Dedifferentiated amniotic fluid mesenchymal stem cell (primary cell): ENCODE measurements around the gene ME1.
"Not testable (repeated sequence)": the region's sequence is repeated elsewhere in the genome, so short reads cannot be mapped to it uniquely, and the experiment has no call there.

ENCODE experiments used
- DNase-seq: peaks from one replicate; pipeline ENCODE4 v3.0.0-alpha.2; 2016; ENCODE audit errors: extremely low spot score

Gene ME1

DNA sequence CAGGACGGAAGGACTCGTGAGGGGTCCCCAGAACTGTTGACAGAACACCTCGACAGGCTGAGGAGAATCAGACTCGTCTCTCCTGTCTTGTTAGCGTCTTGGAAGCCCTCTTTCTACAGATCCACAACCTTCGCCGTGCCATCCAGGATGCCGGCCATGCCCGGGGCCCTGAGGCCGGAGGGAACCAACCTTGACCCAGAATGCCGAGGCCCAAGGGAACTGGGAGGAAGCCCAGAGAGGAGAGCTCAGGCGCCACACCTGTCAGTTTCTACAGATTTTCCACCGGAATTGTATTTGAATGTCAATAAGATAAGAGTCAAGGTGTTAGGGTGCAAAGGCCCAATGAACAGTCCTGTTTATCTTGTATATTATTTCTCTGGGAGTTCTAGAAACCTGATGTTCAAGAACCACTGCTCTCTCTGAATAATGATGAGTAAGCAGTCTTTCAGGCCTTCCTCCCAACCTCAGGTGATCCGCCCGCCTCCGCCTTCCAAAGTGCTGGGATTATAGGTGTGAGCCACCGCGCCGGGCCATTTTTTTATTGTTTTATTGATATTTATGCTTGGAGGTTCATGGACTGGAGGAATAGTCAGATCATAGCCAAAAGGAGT is 799 bp upstream of the ME1 start:
- no peak for DNase-seq

DNA sequence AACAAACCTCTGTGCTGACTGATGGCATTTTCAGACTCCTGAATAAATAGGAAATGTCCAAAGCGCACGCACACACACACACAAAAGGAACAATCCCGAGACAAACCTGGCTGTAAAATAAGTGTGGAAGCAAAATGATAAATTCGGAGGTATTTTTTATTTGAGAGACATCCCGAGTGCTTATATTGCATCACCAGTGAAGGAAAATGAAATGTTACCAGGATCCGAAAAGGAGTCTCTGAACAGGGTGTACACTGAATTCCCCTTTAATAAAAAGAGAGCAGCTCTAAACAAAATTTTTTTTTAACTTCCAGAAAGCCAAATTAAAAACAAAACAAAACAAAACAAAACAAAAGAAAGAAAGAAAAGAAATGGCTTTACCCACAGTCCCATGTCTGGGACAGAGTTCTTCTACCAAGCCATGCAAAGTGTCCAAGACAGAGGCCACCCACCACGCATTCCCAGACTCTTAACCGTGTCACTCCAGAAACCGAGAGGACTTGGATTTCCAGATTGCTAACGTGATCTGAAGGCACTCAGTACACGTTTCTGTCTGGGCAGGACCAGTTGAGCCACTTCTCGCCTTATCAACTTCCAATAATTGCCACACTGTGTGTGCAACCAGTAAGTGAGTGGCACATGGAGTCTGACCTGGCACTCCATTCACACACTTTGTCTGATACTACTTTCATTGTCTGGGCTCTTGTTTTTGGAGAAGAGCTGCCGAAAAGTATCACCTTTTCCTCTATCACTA is 817 bp downstream of the ME1 start:
- DNase-seq = peak; percentile 38

DNA sequence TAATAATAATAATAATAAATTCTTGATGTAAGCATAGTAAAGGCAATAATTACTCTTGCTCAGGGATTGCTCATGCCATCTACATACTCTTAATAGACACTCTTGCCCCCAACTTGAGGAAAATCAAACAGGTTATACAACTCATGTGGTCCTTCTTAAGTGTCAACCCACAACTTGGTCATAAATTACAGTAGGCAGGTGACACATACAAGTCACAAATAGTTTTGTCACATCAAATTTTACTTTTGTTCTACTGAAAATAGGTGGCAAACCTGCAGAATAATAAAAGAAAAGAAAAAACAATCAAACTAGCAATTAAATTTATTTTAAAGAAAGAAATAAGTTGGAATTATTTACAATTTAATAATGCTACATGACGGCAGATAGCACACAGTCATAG is 1.6 kb downstream of the ME1 start:
- DNase-seq = no peak

DNA sequence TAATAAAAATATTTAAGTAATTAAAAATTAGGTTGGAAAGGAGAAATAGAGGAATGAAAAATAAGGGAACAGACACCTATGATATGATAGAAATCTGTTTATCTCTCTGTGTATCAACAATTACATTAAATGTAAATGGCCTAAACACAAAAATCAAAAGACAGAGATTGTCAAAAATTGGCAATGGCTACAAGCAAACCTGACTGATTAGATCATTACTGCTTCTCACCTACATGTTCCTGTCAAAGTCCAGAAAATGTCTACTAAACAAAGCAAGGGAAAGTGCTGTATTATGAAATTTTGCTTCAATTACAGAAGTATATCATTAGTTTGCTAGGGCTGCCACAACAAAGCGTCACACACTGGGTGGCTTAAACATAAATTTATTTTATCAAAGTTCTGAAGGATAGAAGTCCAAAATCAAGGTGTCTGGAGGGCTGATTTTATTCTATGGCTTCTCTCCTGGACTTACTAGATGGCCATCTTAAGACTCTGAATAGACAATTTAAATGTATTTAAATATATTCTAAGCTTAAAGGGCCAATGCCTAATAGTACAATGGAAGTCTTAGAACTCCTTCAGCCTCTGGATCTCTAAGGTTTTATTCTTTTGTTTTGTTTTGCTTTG is 6.3 kb downstream of the ME1 start:
- no peak for DNase-seq

DNA sequence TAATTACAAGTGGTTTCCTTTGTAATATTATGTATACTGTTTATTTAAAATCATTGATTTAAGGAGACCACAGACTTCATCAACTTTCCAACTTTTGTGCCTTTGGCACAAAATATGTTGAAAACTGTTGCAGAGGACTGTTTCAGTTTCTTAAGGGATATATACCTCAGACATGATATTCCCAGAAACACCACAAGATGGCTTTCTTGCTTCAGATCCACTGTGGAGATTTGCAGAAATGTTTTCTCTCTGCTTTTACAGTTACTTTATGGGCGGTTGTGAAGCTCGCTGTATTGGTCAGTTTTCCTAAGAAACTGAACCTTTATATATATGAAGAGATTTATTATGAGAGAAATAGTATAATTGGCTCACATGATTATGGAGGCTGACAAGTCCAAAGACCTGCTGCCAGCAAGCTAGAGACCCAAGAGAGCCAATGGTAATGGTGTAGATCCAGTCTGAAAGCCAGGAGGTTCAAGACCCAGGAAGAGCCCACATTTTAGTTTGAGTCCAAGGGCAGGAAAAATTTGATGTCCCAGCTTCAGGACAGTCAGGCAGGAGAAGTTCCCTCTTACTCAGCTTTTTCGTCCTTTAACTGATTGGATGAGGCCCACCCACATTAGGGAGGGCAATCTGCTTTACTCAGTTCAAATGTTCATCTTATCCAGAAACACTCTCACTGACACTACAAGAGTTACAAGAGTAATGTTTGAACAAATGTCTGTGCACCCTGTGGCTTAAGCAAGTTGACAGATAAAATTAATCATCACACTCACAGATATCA is 12.8 kb downstream of the ME1 start:
- DNase-seq = peak; percentile 73

DNA sequence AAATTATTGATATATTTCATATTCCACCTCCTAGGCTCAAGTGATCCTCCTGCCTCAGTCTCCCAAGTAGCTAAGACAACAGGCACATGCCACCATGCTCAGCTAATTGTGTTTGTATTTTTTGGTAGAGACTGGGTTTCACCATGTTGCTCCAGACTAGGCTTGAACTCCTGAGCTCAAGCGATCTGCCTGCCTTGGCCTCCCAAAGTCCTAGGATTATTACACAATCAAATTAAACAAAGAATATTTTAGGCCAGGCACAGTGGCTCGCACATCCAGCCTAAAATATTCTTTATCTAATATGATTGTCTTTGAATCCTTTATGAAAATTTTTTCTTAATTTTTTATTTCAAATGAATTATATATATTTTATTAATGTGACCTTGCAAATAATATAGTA is 17.8 kb downstream of the ME1 start:
- no peak for DNase-seq

DNA sequence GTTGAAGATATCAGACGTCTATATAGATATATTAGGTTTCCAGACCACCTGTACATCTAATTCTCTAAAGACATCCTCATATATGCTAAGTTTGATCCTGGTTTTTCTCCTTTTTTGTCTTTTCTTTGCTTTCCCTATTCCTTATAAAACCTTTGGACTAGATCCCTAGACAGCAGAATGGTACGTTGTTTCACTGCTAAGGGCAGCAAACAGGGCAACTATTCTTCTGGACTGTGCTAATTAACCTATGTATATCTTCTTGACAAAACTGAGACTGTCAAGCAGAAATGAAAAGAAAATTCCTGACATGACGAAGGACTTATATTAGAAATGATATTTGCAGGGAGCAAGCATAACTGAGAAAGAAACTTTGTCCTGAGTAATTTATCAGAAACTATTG is 19.1 kb downstream of the ME1 start:
- DNase-seq = no peak

DNA sequence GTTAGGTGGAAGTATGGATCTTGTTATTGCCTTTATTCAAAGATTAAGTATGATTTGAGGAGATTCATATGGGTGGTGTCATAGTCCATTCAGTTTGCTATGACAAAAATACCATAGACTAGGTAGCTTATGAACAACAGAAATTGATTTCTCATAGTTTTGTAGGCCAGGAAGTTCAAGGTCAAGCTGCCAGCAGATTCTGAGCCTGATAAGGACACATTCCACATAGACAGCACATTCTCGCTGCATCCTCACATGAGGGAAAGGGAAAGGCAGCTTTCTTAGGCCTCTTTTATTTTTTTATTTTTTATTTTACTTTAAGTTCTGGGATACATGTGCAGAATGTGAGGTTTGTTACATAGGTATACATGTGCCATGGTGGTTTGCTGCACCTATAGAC is 27.7 kb downstream of the ME1 start:
- no peak for DNase-seq

DNA sequence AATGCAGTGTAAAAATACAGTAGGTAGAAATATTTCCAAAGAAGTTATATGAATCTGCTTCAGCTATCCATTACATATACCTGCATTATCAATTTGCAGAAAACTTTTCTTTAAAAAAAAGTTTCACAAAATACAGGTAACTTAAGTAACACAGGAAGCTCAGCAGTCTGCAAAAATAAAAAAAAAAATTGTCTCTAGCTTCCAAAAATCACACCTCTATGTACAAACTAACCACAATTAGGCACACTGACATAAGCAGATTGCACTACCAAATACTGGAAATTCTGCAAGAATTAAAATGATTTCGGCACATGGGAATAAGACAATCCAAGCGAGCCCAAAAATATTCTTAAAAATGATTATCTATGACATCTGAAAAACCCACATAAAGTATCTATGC is 41.2 kb downstream of the ME1 start:
- DNase-seq = peak; percentile 2

DNA sequence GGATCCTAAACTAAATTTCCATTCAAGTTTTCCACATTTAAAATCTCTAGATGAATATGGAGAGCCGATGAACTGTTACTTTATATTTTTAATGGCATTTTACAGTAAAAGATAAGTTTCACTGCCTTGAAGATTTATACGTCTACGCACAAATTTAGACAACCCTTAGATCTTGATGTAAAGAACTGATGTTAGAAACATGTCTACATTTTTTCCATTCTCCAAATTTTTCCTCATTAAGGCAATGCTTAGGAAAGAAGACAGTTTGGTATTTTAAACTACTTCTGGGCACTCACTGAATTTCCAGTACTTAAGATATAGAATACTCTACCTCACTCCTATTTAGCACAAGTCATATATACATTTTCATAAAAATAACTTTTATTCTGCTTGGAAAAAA is 45.4 kb downstream of the ME1 start:
- DNase-seq = no peak

DNA sequence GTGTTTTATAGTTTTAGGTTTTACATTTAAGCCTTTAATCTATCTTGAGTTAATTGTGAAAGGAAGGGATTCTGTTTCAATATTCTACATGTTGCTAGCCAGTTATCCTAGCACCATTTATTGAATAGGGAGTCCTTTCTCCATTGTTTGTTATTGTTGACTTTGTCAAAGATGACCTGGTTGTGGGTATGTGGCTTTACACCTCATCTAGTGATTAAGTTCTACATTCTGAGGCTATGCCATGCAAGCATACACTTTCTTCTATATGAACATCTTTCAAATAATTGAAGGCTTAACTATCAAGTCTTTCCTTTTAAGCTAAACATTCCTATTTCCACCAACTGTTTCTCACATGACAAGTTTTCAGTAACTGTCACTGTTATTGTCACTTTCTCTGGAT is 46.1 kb downstream of the ME1 start:
- no peak for DNase-seq

DNA sequence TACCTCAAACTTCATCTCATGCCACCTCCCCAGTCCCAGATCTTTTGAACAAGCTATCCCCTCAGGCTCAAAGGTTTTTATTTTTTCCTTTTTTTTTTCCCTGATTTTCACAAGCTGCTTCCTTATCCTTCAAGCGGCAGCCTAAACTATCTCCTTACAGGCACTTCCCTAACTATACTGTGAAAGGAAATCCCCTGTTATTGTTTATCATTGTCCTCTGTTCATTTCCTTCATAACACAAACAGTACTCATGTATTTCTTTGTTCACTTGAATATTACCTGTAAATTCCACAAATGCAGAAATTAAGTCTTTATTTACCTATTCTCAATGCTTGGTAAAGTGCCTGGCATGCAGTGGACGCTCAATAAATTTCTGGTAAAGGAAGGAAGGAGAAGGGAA is 48.9 kb downstream of the ME1 start:
- DNase-seq = no peak

DNA sequence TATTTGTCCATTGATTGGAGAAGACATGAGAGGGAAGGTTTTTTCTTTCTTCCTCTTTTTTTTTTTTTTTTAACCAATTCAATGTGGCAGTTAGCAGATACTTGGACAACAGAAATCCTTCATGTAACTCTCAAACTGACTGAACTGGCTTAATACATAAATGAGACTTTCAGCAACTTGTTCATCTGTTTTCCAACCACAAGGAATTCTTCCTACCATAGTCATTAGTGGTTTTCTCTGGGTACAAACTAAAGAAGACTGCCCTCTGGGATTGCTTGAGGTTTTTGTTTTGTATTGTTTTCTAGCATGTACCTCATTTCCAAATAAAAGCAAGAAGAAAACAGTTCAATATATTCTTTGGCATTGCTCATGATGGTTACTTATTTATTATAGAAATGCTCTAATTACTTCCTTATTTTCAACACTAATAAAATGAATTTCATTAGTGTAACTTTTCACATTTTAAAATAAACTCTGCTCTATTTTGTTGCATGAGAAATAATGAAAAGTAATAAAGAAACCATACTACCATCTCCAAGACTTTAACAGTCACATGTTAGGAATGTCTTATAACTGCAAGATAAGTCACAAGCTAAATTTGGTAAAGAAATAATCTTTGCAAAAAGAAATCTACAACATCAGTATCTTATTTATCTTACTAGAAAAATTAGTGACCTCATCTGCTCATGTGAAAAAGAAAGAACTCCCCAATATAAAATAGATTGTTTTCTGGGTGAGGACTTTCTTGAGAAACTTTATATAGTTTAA is 52.0 kb downstream of the ME1 start:
- peak; percentile 39 for DNase-seq

DNA sequence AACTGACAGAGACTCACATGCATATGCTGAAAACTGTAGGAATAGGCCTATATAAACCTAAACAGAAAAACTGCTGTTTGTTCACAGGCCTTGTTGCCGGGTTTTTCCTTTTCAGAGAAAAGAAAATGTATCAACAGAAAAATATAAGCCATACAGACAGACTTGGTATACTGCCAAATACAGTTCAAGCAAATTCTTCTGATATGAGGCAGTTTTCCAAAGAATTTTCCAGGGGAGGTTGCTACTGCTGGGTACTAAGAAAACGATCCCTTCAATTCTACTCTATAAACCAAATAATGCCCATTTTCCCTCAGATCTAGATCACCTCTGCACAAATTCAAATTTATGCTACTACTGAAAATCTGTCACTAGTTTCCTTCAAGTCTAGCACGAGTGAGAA is 59.4 kb downstream of the ME1 start:
- DNase-seq = peak; percentile 88

DNA sequence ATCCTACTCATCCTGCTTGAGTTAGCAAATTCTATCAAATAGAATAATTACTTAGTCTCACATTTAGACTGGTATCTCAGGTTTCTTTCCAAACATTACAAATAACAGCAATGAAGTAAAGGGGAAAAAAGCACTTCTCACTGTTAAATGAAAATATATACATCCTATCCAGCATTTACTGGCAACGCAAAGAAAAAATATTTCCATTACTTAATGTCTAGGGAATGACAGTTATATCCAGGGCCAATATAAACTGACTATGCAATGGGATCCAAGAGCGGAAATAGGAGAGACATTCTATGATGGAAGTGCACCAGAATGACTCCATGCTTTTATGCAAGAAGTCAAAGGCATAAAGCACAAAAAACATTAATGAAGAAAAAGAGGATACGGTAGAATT is 60.3 kb downstream of the ME1 start:
- DNase-seq = no peak

DNA sequence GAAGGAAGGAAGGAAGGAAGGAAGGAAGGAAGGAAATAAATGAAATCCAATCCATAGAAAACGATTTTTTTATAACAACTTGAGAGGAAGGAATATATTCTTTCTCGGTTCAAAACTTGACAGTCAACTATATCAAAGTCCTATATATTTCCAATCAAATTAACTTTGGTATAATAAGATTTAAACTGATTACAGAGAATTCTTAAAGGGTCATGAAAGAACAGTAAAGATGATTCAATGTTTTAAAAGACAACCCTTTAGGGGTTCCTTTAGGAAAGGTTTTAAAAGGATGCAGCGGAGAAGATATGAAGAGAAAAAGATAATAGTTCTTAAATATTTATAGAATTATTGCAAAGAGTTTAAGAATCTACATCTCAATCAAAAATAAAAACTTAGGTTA is 61.2 kb downstream of the ME1 start:
- DNase-seq = no peak

DNA sequence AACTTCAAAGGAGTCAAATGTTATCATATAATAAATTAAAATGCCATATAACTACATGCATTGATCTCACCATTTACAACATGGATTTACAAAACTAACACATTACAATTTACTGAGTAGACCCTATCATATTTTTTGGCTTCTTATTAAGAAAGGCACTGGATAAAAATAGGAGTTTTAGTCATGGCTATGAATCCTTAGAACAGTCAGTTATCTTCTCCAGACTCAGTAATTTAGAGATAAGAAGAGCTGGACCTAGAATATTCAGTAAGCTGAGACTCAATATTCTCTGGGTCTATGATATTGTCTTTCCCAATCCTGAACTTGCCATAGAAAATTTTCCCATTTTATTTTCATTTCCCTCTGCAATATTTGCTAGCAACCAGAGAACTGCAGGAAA is 62.3 kb downstream of the ME1 start:
- no peak for DNase-seq

DNA sequence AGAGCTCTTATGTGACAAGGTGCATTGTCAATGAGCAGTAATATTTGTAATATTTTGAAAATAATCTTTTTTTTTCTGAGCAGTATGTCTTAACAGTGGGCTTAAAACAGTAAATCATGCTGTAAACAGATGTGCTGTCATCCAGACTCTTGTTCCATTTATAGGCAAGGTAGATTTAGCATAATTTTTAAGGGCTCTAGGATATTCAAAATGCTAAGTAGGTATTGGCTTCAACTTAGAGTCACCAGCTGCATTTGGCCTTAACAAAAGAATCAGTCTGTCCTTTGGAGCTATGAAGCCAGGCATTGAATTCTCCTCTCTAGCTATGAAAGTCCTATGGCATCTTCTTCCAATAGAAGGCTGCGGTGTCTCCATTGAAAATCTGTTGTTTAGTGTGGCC is 63.7 kb downstream of the ME1 start:
- DNase-seq = no peak

DNA sequence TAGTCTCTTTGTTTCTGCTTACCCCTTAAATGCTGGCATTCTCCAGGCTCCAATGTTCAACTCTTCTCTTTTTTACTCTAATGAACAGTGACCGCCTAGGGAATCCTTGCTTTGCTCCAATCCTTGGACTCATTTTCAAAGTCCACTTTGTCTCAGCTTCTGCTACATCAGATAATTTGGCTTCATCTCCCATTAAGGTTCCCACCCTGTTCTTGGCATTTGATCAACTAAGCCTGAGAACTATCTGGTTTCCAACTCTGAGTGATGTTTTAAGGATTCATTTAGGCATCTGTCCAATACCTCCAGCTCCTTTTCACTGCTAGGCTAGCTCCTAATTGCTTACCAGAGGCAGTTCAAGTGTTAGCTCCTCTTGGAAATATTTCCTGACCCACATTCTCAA is 64.9 kb downstream of the ME1 start:
- DNase-seq = peak; percentile 59

DNA sequence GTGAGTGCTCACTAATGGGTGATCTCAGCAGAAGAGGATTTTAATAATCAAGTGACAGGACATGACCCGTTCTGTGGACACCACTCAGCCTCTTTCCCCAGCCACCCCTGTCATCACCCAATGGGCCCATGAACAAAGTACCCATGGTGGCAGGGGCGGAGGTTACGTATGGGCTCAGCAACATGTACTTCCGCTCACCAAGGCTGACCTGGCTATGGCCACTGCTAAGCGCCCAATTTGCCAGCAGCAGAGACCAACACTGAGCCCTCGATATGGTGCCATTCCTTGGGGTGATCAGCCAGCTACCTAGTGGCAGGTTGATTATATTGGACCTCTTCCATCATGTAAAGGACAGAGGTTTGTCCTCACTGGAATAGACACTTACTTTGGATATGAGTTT is 68.5 kb downstream of the ME1 start:
- not testable (repeated sequence) for DNase-seq

DNA sequence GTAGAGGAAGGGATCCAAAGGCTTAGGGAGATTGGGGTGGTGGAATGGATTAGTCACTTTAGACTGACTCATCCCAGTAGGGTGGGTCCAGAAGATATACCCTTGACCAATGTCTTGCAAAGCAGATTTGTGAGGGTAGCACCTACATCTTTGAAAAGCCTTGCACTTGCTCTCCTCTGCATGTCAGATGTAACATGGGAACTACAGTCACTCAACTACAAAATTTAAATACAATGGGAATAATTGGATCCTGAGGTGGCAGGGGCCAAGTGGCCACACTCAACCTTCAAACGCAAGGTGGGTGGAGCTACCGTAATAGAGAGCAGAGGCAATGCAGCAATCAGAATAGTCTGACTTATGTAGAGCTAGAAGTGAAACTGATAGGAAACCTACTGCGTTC is 71.2 kb downstream of the ME1 start:
- no peak for DNase-seq

DNA sequence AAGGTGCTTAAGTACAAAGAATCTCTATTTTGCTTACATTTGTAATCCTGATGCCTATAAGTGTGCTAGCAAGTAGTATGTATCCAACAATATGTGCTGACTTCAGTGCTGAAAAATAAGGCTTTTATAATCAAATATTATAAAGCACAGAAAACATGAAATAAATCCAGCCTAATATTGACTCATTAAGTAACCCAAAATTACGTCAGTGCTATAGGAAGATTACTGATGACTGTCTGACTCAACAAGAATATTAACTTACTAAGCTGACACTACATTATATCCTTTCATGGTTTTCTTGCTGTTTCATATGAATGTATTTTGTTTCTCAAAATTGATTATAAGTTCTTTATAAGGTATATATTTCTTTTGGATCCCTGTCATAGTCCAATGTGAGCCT is 76.1 kb downstream of the ME1 start:
- DNase-seq = no peak
